Lower leg skin (tissue), 3 donors: Measurements from ENCODE around the gene WIPF1.

Source experiments
- CTCF ChIP-seq, 3 donors: fragments of 450-650 bp; IDR thresholded peaks; one replicate each; pipeline ENCODE4 v1.5.1; 2016; ENCODE audit warnings: antibody characterized with exemption in 3 of 3, mild to moderate bottlenecking in 3 of 3, moderate library complexity in 2 of 3
- POLR2A ChIP-seq, 2 donors: fragments of 450-650 bp; IDR thresholded peaks; one replicate each; pipeline ENCODE4 v1.6.1; 2016 to 2017; ENCODE audit warnings: antibody characterized with exemption in 2 of 2, mild to moderate bottlenecking in 1 of 2, moderate library complexity in 1 of 2

GRCh38 chr2:174581491-174581890 lies 16.1 kb downstream of the WIPF1 start:
- TF ChIP-seq CTCF (IDR thresholded peaks at IDR 0.05): no peak
- TF ChIP-seq POLR2A (IDR thresholded peaks at IDR 0.05): no peak
